ENCODE results near the gene SCML1.

Gene SCML1

GRCh38 chrX:17788439-17788838, 51.1 kb downstream of the SCML1 start:
- H3K4me3 ChIP-seq (ENCODE audit: low read length) = no peak overlapping the region
- no peak for DNase-seq (ENCODE audit: low read depth)
- TF ChIP-seq CTCF (conservative IDR thresholded peaks at IDR 0.05; ENCODE audit: low read depth, low read length) = peak; percentile 81

- H3K4me3 ChIP-seq (ENCODE audit: low read length) = no peak overlapping the region
- no peak for TF ChIP-seq CTCF (conservative IDR thresholded peaks at IDR 0.05; ENCODE audit: low read depth, low read length)
- DNase-seq (ENCODE audit: low read depth) = no peak
These were observed 51.8 kb downstream of the SCML1 start for GRCh38 chrX:17788956-17789562.

- DNase-seq (ENCODE audit: low read depth) = no peak
- TF ChIP-seq CTCF (conservative IDR thresholded peaks at IDR 0.05; ENCODE audit: low read depth, low read length) = no peak
- no peak overlapping the region for H3K4me3 ChIP-seq (ENCODE audit: low read length)
These were observed 55.5 kb downstream of the SCML1 start for GRCh38 chrX:17792826-17793225.

GRCh38 chrX:17798921-17799320, 61.6 kb downstream of the SCML1 start:
- H3K4me3 ChIP-seq (ENCODE audit: low read length) = no peak overlapping the region
- TF ChIP-seq CTCF (conservative IDR thresholded peaks at IDR 0.05; ENCODE audit: low read depth, low read length) = no peak
- no peak for DNase-seq (ENCODE audit: low read depth)

- no peak for DNase-seq (ENCODE audit: low read depth)
- TF ChIP-seq CTCF (conservative IDR thresholded peaks at IDR 0.05; ENCODE audit: low read depth, low read length) = no peak
- no peak overlapping the region for H3K4me3 ChIP-seq (ENCODE audit: low read length)
These were observed 64.1 kb downstream of the SCML1 start for GRCh38 chrX:17801431-17801830.

- no peak for DNase-seq (ENCODE audit: low read depth)
- H3K4me3 ChIP-seq (ENCODE audit: low read length) = no peak overlapping the region
These were observed 65.5 kb downstream of the SCML1 start for GRCh38 chrX:17802756-17803155.

More at GRCh38 chrX:17802756-17803155, 65.5 kb downstream of the SCML1 start:
- TF ChIP-seq CTCF (conservative IDR thresholded peaks at IDR 0.05; ENCODE audit: low read depth, low read length) = no peak

Measured in retinal pigment epithelial cell (primary cell).